Measurements from ENCODE around the gene INPP5A.

The INPP5A gene

DNA sequence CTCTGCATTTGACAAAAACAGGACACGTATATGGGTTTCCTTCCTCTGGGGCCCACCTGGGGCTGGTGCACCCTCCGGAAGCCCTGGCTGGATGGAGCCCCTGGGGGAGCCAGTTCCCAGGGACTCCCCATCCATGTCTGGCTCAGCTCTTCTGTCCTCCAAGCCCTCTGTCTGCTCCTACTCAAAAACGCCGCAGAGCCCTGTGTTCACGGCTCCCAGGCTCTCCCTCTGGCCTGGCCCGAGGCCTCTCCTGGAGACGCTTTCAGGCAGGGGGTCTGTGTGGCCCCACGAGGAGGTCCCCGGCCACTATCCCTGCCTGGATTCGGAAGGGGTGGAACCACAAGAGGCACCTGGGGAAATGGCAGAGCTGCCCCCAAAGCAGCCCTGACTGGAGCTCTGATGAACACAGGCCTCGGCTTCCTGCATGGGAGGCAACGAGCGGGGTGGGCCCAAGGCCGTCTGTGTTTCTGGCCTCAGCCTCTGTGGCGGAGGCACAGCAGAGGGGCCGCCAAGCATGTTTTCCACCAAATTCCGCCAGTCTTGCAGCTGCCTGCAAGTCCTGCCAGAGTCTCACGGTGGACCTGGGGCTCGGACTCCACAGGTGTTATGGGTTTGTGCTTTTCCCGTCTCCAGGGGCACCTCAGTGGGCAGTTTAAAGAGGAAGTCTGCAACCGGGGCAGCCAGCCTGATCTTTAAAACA lies 22.6 kb upstream of the INPP5A start:
- Histone ChIP-seq H3K27me3 (replicated peaks; ENCODE audit: control insufficient read depth, insufficient read depth, low read length) (no peaks in the 10 kb centered on the region), H3K4me3 (ENCODE audit: low read length) (no peak overlapping the region), H3K9ac (ENCODE audit: low read length) (no peak overlapping the region), H3K36me3 (ENCODE audit: control insufficient read depth, insufficient read depth, low read length, severe bottlenecking) (no peaks in the 10 kb centered on the region), H3K4me1 (ENCODE audit: control insufficient read depth, insufficient read depth, low read length) (peaks cover 48% of the 10 kb centered on the region), H3K9me3 (ENCODE audit: control insufficient read depth, low read length) (no peaks in the 10 kb centered on the region)
- no peak for DNase-seq (ENCODE audit: low read depth)

DNA sequence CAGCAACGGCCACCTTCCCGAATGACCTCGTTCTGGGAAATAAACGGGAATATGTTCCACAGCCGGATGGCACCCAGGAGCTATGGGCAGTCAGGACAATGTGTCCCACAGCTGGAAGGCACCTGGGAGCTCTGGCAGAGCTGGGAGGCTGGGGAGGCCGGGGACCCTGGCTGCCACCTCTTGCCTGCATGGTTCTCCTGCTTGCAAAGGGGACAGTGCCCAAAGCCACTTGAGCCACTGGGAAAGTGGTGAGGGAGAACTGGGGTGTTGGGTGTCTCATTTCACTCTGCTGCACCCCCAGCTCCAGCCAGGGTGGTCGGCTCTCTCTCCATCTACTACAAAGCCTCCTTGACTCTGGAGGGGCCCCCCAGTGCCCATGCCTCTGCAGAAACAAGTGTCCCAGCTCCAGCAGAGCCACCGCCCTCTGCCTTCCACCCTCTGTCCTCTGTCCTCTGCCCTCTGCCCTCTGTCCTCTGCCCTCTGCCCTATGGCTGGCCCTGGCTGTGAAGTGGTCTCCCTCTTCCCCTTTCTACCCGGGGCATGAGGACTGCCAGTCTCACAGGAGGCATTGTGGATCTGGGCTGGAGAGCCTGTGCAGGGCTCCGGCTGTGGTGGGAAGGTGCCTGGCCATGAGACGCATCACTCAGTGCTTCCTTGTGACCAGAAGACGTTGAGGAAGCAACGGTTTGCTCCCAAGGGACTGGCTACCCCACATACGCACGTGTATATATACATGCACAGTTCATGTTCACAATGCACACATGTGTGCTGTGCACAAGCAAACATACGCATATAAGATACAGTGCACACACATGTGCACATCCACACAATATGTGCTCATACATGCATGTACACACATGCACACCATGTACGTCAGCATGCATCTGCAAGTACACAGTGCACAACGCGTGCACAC lies 21.5 kb upstream of the INPP5A start:
- peaks cover 59% of the 10 kb centered on the region for H3K4me1 ChIP-seq (ENCODE audit: control insufficient read depth, insufficient read depth, low read length)
- H3K36me3 ChIP-seq (ENCODE audit: control insufficient read depth, insufficient read depth, low read length, severe bottlenecking): no peaks in the 10 kb centered on the region
- H3K27me3 ChIP-seq (replicated peaks; ENCODE audit: control insufficient read depth, insufficient read depth, low read length): no peaks in the 10 kb centered on the region
- no peak overlapping the region for H3K4me3 ChIP-seq (ENCODE audit: low read length)
- DNase-seq (ENCODE audit: low read depth): no peak
- no peak overlapping the region for H3K9ac ChIP-seq (ENCODE audit: low read length)
- no peaks in the 10 kb centered on the region for H3K9me3 ChIP-seq (ENCODE audit: control insufficient read depth, low read length)

DNA sequence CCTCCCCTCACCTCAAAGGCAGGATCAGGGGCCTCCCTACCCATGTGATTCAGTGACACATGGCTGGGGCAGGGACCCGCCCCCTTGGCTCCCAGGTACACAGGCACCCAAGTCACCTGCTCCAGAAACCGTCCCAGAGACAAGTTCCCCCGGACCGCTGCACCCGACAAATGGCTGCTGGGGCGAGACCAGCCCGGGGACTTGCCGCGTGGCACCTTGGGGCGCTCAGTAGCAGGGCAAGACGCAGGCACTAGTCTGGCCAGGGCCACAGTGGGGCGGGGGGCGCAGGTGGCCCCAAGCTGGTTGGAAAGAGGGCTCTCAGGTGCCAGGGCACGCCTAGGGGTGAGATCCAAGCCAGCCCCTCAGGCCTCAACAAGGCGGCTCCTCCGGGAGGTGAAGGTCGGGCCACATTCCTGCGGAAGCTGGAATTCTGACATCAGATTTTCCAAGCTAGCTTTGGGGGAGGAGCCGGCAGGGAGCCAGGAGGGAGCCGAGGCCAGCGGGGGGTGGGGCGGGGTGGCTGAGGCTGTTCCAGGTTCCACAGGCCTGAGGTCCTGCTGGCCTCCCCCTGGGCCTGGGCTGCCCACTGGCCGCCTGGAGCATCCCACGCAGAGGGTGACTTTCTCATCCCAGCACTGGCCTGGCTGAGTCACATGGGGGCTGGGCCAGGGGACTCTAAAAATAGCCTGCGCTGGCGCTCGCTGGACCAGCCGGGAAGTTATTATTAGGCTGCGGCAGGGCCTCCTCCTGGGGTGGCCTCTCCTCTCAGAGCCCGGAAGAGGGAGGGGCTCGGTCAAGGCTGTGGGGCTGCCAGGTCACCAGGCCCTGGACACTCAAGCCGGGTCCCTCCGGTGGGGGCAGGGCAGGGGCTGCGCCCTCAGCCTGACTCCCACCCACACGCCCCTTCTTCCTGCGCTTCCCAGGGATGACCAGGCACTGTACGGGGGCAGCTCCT lies 20.5 kb upstream of the INPP5A start:
- Histone ChIP-seq H3K9me3 (ENCODE audit: control insufficient read depth, low read length) (no peaks in the 10 kb centered on the region), H3K9ac (ENCODE audit: low read length) (peak overlapping the region; percentile 80), H3K4me3 (ENCODE audit: low read length) (peak overlapping the region; percentile 69), H3K4me1 (ENCODE audit: control insufficient read depth, insufficient read depth, low read length) (peaks cover 49% of the 10 kb centered on the region), H3K36me3 (ENCODE audit: control insufficient read depth, insufficient read depth, low read length, severe bottlenecking) (no peaks in the 10 kb centered on the region), H3K27me3 (replicated peaks; ENCODE audit: control insufficient read depth, insufficient read depth, low read length) (no peaks in the 10 kb centered on the region)
- DNase-seq (ENCODE audit: low read depth): peak; percentile 97

DNA sequence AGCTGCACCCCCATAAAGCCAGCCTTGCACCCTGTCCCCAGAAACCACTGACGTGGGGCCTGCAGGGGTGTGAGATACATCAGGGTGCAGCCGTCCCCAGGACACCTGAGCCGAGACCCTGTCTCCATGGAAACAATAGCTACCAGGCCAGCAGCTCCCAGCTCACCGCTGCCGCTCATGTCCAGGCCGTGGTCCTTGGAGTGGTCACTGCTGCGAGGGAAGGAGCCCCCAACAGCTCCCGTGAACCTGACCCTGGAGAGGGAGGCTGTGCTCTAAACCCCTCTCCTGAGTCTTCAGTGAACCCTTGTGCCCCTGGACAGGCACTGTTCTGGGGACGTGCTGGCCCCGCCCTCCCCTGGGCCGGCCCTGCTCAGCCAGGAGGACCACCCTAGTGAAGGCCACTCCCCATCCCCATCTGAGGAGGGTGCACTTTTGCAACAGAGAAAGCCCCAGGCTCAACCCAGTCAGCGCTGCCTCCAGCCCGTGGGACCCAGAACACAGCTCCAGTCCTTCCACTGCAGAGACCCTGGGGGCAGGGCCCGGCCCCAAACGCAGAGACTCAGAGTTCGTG lies 19.6 kb upstream of the INPP5A start:
- Histone ChIP-seq H3K9me3 (ENCODE audit: control insufficient read depth, low read length) (no peaks in the 10 kb centered on the region), H3K4me3 (ENCODE audit: low read length) (peak overlapping the region; percentile 69), H3K27me3 (replicated peaks; ENCODE audit: control insufficient read depth, insufficient read depth, low read length) (no peaks in the 10 kb centered on the region), H3K9ac (ENCODE audit: low read length) (peak overlapping the region; percentile 80), H3K36me3 (ENCODE audit: control insufficient read depth, insufficient read depth, low read length, severe bottlenecking) (no peaks in the 10 kb centered on the region), H3K4me1 (ENCODE audit: control insufficient read depth, insufficient read depth, low read length) (peaks cover 48% of the 10 kb centered on the region)
- DNase-seq (ENCODE audit: low read depth): no peak

DNA sequence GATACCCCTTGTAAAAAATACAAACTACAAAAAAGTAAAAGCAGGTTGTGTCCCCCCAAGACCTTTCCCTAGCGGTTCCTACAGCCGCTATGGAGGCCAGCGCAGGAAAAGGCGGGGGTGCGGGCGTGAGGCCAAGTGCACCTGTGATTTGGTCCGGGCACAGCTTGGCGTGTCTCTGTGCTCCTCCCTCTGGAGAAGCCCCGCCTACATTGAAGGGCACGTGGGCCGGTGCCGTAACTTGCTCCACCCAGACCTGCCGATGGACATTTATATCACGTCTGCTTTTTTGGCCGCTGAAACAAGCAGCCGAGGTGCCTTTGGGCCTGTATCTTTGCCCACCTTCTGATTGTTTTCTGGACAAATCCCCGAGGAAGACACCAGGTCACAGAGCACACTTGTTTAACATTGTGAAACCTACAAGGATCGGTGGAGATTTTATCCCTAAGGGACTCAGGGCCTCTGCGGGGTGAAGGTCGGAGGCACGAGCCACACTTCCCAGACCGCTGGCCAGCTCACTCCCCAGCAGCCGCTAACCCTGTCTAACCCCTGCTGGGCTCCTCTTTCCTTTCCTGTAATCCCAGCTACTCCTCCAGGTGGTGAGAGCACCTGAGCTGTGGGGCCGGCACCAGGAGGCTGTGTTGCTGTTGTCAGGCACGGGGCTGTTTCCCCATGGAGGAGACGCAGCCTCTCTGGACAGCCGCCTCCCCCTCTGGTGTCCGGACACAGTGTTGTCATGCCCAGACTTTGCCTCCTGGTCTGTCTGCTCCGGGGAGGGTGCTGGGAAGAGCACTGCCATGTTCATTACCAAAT lies 18.8 kb upstream of the INPP5A start:
- DNase-seq (ENCODE audit: low read depth): no peak
- Histone ChIP-seq H3K4me1 (ENCODE audit: control insufficient read depth, insufficient read depth, low read length) (peaks cover 48% of the 10 kb centered on the region), H3K9me3 (ENCODE audit: control insufficient read depth, low read length) (no peaks in the 10 kb centered on the region), H3K9ac (ENCODE audit: low read length) (peak overlapping the region; percentile 80), H3K36me3 (ENCODE audit: control insufficient read depth, insufficient read depth, low read length, severe bottlenecking) (no peaks in the 10 kb centered on the region), H3K27me3 (replicated peaks; ENCODE audit: control insufficient read depth, insufficient read depth, low read length) (no peaks in the 10 kb centered on the region), H3K4me3 (ENCODE audit: low read length) (no peak overlapping the region)

DNA sequence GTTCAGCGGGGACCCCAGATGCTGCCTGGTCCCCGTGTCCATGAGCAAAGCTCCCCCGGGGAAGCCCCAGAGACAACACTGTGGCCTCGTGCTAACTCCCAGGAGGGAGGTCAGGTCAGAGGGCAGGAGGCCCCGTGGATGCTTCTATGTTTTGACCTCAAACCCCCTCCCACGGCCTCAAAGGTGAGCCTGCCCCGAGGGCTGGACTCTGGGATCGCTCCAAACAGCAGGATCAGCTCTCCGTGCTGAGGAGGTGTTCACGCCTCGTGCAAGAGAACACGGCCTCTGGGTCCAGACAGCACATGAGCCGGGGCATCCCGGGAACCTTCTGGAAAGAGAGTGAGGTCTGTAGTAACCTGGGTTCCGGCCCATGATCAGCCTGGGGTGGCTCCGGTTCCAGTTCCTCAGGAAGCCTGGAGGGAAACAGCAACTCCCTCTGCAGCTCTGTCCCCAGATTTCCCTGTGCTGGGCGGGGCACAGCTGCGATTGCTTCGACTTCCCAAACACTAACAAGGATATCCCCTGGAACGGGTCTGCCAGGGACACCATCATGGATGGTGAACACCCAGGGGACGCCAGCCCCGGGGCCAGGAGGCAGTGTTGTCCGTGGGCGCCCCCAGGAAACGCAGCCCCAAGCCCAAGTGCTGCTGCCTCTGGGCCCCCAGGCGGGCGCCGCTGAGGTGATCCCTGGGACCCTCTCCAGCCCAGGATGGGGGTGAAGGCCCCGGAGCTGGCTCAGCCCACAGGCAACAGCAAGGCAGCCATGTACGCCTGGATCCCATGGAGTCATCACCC lies 18.0 kb upstream of the INPP5A start:
- no peak for DNase-seq (ENCODE audit: low read depth)
- no peak overlapping the region for H3K4me3 ChIP-seq (ENCODE audit: low read length)

DNA sequence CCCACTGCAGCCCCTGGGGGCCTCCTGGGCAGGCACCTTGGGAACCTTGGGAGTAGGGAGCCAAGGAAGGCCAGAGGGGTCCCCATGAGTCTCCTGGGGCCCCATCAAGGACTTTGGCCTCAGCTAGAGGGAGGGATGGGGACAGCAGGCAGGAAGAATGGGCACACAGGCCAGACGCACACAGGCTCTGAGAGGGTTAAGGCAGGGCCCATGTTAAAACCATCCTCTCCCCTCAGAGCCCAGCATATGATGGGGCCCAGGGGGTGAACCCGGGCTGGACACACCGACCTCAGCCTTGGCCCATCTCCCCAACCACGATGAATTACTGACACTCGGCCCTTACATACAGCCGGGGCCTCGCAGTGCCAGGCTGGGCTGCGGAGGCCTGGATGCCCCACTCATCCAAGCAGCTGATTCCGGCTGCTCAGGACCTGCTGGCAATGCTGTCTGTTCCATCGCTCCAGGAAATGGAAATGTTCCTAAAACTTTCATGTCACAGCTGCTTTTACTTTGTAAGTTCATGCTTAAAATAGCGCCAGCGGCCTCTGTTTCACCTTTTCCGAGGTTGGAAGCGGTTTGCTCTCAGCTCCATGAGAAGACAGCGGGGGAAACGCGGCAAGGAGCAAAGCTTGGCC lies 17.3 kb upstream of the INPP5A start:
- no peaks in the 10 kb centered on the region for H3K27me3 ChIP-seq (replicated peaks; ENCODE audit: control insufficient read depth, insufficient read depth, low read length)
- no peak overlapping the region for H3K4me3 ChIP-seq (ENCODE audit: low read length)
- H3K36me3 ChIP-seq (ENCODE audit: control insufficient read depth, insufficient read depth, low read length, severe bottlenecking): no peaks in the 10 kb centered on the region
- peak overlapping the region; percentile 40 for H3K9ac ChIP-seq (ENCODE audit: low read length)
- peaks cover 48% of the 10 kb centered on the region for H3K4me1 ChIP-seq (ENCODE audit: control insufficient read depth, insufficient read depth, low read length)
- peak; percentile 89 for DNase-seq (ENCODE audit: low read depth)
- no peaks in the 10 kb centered on the region for H3K9me3 ChIP-seq (ENCODE audit: control insufficient read depth, low read length)

More for the DNA sequence above, 18.0 kb upstream of the INPP5A start:
- Histone ChIP-seq H3K9ac (ENCODE audit: low read length) (peak overlapping the region; percentile 40), H3K9me3 (ENCODE audit: control insufficient read depth, low read length) (no peaks in the 10 kb centered on the region), H3K4me1 (ENCODE audit: control insufficient read depth, insufficient read depth, low read length) (peaks cover 48% of the 10 kb centered on the region), H3K27me3 (replicated peaks; ENCODE audit: control insufficient read depth, insufficient read depth, low read length) (no peaks in the 10 kb centered on the region), H3K36me3 (ENCODE audit: control insufficient read depth, insufficient read depth, low read length, severe bottlenecking) (no peaks in the 10 kb centered on the region)

DNA sequence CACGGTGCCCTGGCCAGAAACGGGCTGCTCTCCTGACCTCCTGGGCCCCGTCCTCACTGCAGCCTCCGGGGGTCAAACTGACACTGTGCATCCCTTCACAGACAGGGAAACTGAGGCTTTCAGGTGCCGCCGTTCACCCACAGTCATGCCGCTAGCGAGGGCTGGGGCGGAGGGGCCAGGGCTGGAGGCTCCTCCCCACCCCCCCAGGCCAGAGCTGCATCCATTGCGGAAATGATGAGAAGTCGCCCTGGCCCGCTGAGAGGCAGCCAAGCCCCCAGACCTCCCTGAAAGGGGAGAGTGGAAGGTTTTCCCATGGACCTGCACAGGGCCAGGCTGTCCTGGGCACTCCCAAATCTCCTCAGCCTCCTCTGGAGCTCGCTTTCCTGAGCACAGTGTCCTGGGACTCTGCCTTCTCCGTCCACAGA lies 16.5 kb upstream of the INPP5A start:
- Histone ChIP-seq H3K4me3 (ENCODE audit: low read length) (no peak overlapping the region), H3K4me1 (ENCODE audit: control insufficient read depth, insufficient read depth, low read length) (peaks cover 47% of the 10 kb centered on the region), H3K27me3 (replicated peaks; ENCODE audit: control insufficient read depth, insufficient read depth, low read length) (no peaks in the 10 kb centered on the region), H3K9ac (ENCODE audit: low read length) (peak overlapping the region; percentile 40), H3K36me3 (ENCODE audit: control insufficient read depth, insufficient read depth, low read length, severe bottlenecking) (no peaks in the 10 kb centered on the region), H3K9me3 (ENCODE audit: control insufficient read depth, low read length) (no peaks in the 10 kb centered on the region)
- DNase-seq (ENCODE audit: low read depth): no peak

DNA sequence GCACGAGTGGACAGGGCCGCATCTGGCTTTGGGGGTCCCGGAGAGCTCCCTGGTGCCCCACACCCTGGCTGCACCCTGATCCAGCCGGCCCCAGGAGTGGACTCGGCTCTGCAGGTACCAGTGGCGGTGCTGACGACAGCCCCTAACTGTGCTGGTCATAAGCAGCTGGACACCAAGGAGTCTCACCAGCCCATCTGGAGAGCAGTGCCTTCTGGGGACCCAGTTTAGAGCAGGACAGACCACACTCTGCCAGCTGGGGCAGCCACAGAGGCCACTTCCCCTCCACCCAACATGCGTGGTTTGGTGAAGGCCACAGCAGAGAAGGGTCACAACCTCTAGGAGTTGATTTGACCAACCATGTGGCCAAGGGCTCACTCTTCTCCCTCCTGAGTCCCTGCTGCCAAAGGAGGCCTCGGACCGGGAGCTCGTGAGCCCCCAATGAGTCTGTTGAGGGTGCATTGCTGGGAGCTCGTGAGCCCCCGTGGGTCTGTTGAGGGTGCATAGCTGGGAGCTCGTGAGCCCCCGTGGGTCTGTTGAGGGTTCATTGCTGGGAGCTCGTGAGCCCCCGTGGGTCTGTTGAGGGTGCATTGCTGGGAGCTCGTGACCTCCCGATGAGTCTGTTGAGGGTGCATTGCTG lies 16.0 kb upstream of the INPP5A start:
- Histone ChIP-seq H3K9ac (ENCODE audit: low read length) (no peak overlapping the region), H3K9me3 (ENCODE audit: control insufficient read depth, low read length) (no peaks in the 10 kb centered on the region), H3K4me1 (ENCODE audit: control insufficient read depth, insufficient read depth, low read length) (peaks cover 46% of the 10 kb centered on the region), H3K36me3 (ENCODE audit: control insufficient read depth, insufficient read depth, low read length, severe bottlenecking) (no peaks in the 10 kb centered on the region), H3K27me3 (replicated peaks; ENCODE audit: control insufficient read depth, insufficient read depth, low read length) (no peaks in the 10 kb centered on the region), H3K4me3 (ENCODE audit: low read length) (no peak overlapping the region)
- DNase-seq (ENCODE audit: low read depth): no peak

Data from adipocyte (in vitro differentiated cells).